GM12875 (cell line): Measurements from ENCODE around the gene OR14I1.

Experiments used
- H3K4me3 ChIP-seq: one replicate; pipeline ENCODE4 v1.5.1; 2011; ENCODE audit warnings: low read depth, low read length, control low read depth
- CTCF ChIP-seq: IDR thresholded peaks from 2 replicates; pipeline ENCODE4 v1.5.1; 2011; ENCODE audit warnings: low read depth, mild to moderate bottlenecking, control low read depth, inconsistent platforms, low read length, moderate library complexity, borderline replicate concordance; ENCODE audit not compliant: insufficient read depth

The OR14I1 gene

GRCh38 chr1:248703674-248704073 lies 1.1 kb upstream of the OR14I1 start:
- TF ChIP-seq CTCF, result no peak
- no peak overlapping the region for H3K4me3 ChIP-seq

- TF ChIP-seq CTCF, result no peak
Observed at GRCh38 chr1:248699099-248699498, 3.5 kb downstream of the OR14I1 start.

GRCh38 chr1:248697907-248698306 lies 4.7 kb downstream of the OR14I1 start:
- TF ChIP-seq CTCF, result no peak
- no peak overlapping the region for H3K4me3 ChIP-seq

More at GRCh38 chr1:248699099-248699498, 3.5 kb downstream of the OR14I1 start:
- no peak overlapping the region for H3K4me3 ChIP-seq

- no peak overlapping the region for H3K4me3 ChIP-seq
- no peak for TF ChIP-seq CTCF
Observed at GRCh38 chr1:248696774-248697173, 5.8 kb downstream of the OR14I1 start.

GRCh38 chr1:248696261-248696660 lies 6.3 kb downstream of the OR14I1 start:
- TF ChIP-seq CTCF, result 0 out of 2 replicates have a peak, but pooled peaks have one; percentile 9

GRCh38 chr1:248695451-248696132 lies 7.0 kb downstream of the OR14I1 start:
- TF ChIP-seq CTCF, result no peak
- no peak overlapping the region for H3K4me3 ChIP-seq

More at GRCh38 chr1:248696261-248696660, 6.3 kb downstream of the OR14I1 start:
- no peak overlapping the region for H3K4me3 ChIP-seq

- no peak overlapping the region for H3K4me3 ChIP-seq
- TF ChIP-seq CTCF, result no peak
Observed at GRCh38 chr1:248691567-248692155, 10.9 kb downstream of the OR14I1 start.
